ENCODE measurements around the gene TMEM125. TPM values are rescaled to one million over a fixed set of nuclear protein-coding genes. Genes with fewer than 3 reads are reported as not detected.

Gene TMEM125
- total RNA-seq, 1 experiment from 2014 or later: not detected

DNA sequence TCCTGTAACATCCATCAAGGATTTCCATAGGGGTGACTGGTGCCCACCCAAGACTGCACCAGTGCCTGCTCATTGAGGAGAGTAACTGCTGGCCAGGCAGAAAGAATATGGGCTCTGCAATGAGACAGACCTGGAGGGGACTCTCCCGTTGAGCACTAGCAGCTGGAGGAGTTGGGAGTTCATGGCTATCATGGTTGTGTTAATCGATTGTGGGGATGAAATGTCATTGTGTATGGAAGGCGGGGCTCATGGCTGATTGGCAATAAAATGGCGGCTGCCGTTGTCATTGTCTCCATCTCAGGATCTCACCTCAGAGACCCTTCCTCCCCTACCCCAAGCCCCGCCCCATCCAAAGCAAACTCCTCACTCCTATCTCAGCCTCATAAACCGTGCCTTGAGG, 3.9 kb downstream of the TMEM125 start:
- H3K27me3 ChIP-seq (ENCODE audit: control insufficient read depth, insufficient read depth, low read length): no peaks in the 10 kb centered on the region
- ChIA-PET POLR2A (no interaction called here), CTCF (no interaction called here)
- intact Hi-C loops (cut with micrococcal nuclease; ENCODE audit: unreplicated experiment): no loop called here
- in situ Hi-C loops (cut with HindIII; ENCODE audit: low pct_unique_long_range_greater_than_20kb, low sequenced_read_pairs): no loop called here
- TF ChIP-seq POLR2AphosphoS5 (IDR thresholded peaks at IDR 0.05; ENCODE audit: low read depth, low read length) (no peak), TCF7L2 (IDR thresholded peaks at IDR 0.05; ENCODE audit: low read depth, low read length) (no peak), SIN3A (IDR thresholded peaks at IDR 0.05; ENCODE audit: borderline replicate concordance, insufficient read depth, low read depth, low read length) (no peak)
- TF ChIP-seq, protein P1, sequence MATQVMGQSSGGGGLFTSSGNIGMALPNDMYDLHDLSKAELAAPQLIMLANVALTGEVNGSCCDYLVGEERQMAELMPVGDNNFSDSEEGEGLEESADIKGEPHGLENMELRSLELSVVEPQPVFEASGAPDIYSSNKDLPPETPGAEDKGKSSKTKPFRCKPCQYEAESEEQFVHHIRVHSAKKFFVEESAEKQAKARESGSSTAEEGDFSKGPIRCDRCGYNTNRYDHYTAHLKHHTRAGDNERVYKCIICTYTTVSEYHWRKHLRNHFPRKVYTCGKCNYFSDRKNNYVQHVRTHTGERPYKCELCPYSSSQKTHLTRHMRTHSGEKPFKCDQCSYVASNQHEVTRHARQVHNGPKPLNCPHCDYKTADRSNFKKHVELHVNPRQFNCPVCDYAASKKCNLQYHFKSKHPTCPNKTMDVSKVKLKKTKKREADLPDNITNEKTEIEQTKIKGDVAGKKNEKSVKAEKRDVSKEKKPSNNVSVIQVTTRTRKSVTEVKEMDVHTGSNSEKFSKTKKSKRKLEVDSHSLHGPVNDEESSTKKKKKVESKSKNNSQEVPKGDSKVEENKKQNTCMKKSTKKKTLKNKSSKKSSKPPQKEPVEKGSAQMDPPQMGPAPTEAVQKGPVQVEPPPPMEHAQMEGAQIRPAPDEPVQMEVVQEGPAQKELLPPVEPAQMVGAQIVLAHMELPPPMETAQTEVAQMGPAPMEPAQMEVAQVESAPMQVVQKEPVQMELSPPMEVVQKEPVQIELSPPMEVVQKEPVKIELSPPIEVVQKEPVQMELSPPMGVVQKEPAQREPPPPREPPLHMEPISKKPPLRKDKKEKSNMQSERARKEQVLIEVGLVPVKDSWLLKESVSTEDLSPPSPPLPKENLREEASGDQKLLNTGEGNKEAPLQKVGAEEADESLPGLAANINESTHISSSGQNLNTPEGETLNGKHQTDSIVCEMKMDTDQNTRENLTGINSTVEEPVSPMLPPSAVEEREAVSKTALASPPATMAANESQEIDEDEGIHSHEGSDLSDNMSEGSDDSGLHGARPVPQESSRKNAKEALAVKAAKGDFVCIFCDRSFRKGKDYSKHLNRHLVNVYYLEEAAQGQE (IDR thresholded peaks at IDR 0.05; ENCODE audit: insufficient read depth in 1 of 2, low read depth in 2 of 2, low read length in 1 of 2): no peak
- TF ChIP-seq, protein P2, sequence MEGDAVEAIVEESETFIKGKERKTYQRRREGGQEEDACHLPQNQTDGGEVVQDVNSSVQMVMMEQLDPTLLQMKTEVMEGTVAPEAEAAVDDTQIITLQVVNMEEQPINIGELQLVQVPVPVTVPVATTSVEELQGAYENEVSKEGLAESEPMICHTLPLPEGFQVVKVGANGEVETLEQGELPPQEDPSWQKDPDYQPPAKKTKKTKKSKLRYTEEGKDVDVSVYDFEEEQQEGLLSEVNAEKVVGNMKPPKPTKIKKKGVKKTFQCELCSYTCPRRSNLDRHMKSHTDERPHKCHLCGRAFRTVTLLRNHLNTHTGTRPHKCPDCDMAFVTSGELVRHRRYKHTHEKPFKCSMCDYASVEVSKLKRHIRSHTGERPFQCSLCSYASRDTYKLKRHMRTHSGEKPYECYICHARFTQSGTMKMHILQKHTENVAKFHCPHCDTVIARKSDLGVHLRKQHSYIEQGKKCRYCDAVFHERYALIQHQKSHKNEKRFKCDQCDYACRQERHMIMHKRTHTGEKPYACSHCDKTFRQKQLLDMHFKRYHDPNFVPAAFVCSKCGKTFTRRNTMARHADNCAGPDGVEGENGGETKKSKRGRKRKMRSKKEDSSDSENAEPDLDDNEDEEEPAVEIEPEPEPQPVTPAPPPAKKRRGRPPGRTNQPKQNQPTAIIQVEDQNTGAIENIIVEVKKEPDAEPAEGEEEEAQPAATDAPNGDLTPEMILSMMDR (IDR thresholded peaks at IDR 0.05): no peak
- H3K27ac ChIP-seq (ENCODE audit: low read length): no peak overlapping the region
- ATAC-seq (no peak), DNase-seq (ENCODE audit: low read depth, low spot score) (no peak)
- no peaks in the 10 kb centered on the region for H3K4me1 ChIP-seq (ENCODE audit: control insufficient read depth, insufficient read depth, low read length)
- no peaks in the 10 kb centered on the region for H3K9me3 ChIP-seq (ENCODE audit: control insufficient read depth, insufficient read depth, low read depth, low read length)
- no TSS peak for BruUV-seq (replicated peaks)
- no peak overlapping the region for H3K4me3 ChIP-seq (ENCODE audit: low read depth in 2 of 2, low read length in 2 of 2)
- no peaks in the 10 kb centered on the region for H3K36me3 ChIP-seq (ENCODE audit: control insufficient read depth, insufficient read depth, low read length)

DNA sequence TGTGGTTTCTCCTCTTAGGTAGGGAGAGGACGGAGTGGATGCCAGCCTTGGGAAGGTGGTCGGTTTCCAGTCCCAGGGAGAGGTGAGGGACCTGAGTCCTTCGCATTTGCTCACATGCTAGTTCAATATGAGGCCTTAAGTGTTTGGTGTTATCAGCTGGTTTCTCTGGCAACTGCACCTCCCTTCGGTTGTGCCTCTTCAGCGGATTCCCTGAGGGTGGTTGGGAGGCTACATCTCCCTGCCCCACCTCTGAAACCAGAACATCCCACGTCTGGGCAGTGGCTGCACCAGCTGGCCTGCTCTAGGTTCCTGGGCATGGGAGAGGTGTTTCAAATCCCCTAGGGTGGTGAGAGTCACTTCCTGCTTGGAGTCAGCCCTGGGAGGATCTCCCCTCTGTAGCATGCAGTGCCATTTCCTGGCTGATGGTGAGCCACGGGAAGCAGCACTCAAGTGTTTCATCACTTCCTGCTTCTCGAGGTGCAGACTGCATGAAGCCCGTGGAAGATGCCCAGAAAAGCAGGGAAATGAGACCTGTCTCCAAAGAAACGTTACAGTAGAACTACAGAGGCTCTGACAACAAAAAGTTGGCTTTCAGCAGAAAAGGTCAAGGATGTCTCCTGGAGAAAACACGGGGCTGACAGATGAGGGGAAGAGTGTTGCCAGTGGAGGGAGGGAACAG, 4.5 kb downstream of the TMEM125 start:
- H3K4me3 ChIP-seq (ENCODE audit: low read depth in 2 of 2, low read length in 2 of 2): no peak overlapping the region
- no TSS peak for BruUV-seq (replicated peaks)
- no peaks in the 10 kb centered on the region for H3K27me3 ChIP-seq (ENCODE audit: control insufficient read depth, insufficient read depth, low read length)
- intact Hi-C loops (cut with micrococcal nuclease; ENCODE audit: unreplicated experiment) (no loop called here), in situ Hi-C loops (cut with HindIII; ENCODE audit: low pct_unique_long_range_greater_than_20kb, low sequenced_read_pairs) (no loop called here)
- no peaks in the 10 kb centered on the region for H3K9me3 ChIP-seq (ENCODE audit: control insufficient read depth, insufficient read depth, low read depth, low read length)
- ChIA-PET POLR2A (no interaction called here), CTCF (no interaction called here)
- no peak overlapping the region; the same call in 1 of the 2 replicates for H3K27ac ChIP-seq (ENCODE audit: low read length)
- no peaks in the 10 kb centered on the region for H3K36me3 ChIP-seq (ENCODE audit: control insufficient read depth, insufficient read depth, low read length)
- ATAC-seq: no peak; the same call in 1 of the 2 replicates
- no peaks in the 10 kb centered on the region for H3K4me1 ChIP-seq (ENCODE audit: control insufficient read depth, insufficient read depth, low read length)
- TF ChIP-seq TCF7L2 (IDR thresholded peaks at IDR 0.05; ENCODE audit: low read depth, low read length) (no peak), POLR2AphosphoS5 (IDR thresholded peaks at IDR 0.05; ENCODE audit: low read depth, low read length) (no peak), SIN3A (IDR thresholded peaks at IDR 0.05; ENCODE audit: borderline replicate concordance, insufficient read depth, low read depth, low read length) (no peak)
- TF ChIP-seq, protein P2 (IDR thresholded peaks at IDR 0.05): no peak
- TF ChIP-seq, protein P1 (IDR thresholded peaks at IDR 0.05; ENCODE audit: insufficient read depth in 1 of 2, low read depth in 2 of 2, low read length in 1 of 2): no peak
- DNase-seq (ENCODE audit: low read depth, low spot score): no peak
